HT-29 (cell line): ENCODE measurements around the gene CFAP53. TPM values are rescaled to one million over a fixed set of nuclear protein-coding genes. Genes with fewer than 3 reads are reported as not detected.
"Not testable (repeated sequence)": the region's sequence is repeated elsewhere in the genome, so short reads cannot be mapped to it uniquely, and the experiment has no call there.

Source experiments
- DNase-seq: peaks from one replicate; pipeline ENCODE4 v3.0.0-alpha.2; 2015; ENCODE audit warnings: low spot score
- total RNA-seq: library from RNA; depleted of rRNA; stranded (reverse); fragments of >200 nt; shearing (Covaris generic); gene quantifications from 2 replicates; pipeline ENCODE4 v1.2.3, GENCODE V29; 2014; rRNA removed

CFAP53 gene
- not detected in 2 replicates for total RNA-seq

- DNase-seq = peak; percentile 68
These were observed at the start of gene CFAP53 for GRCh38 chr18:50266248-50266704. TSS of gene CFAP53 (minus strand) at chr18:50266495. CDS start at chr18:50266404, 91 bp downstream.

DNA sequence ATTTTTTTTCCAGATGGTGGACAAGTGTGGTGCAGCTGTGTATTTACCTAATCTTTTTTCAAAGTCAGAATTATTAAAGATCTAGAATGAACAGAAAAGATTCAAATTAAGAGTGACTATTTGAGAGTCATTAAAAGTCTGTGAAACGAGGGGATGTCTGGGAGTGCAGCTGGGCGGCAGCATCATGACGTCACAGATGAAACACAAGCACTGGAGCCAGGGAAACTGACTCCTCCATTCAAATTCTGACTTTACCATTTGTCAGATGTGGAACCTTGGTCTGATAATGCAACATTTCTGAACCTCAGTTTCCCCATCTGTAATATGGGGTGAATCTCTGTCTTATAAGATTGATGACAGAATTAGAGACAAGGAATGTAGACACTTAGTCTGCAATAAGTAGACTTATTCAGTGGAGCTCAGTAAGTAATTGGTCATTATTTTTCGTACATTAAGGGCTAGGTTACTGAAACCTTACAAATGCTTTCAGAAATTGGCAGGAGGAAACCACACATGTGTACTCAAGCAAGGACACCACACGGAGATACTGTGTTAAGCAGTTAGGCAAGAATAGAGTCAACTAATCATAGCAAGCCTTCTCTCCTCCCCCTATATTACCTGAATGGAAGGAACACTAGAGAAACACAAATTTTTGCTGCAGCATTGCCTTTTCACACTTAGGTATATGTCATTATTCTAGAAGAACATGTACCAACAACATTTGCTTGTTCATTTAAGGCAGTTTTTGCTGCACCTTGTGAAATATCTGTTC lies 49.0 kb upstream of the CFAP53 start:
- no peak for DNase-seq

DNA sequence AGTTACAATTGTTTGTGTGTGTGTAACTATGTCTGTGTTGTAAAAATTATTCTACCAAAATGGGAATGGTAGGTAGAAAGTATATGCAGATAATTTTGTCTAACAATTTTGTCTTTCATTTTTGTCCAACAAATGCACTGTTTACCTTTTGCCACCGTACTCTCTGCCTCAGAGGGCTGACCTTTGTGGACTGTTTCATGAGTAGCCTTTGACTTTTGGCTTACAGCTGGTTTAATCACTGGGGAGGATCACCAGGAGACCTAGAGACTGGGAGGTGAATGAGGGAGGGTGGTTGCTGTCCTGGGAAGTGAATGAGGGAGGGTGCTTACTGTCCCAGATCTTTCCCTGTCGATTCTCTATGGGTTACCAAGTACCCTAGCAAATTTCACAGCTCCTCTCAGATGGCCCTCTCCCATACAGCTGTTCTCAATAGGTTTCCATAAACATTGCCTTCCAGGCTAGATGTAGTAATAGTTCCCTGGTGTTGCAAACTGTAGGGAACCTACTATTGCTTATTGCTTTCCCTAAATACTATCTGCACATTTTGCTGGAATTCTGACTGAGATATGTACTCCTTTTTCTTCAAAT lies 47.7 kb upstream of the CFAP53 start:
- no peak for DNase-seq

GRCh38 chr18:50313031-50313607 lies 46.8 kb upstream of the CFAP53 start:
- no peak for DNase-seq

DNA sequence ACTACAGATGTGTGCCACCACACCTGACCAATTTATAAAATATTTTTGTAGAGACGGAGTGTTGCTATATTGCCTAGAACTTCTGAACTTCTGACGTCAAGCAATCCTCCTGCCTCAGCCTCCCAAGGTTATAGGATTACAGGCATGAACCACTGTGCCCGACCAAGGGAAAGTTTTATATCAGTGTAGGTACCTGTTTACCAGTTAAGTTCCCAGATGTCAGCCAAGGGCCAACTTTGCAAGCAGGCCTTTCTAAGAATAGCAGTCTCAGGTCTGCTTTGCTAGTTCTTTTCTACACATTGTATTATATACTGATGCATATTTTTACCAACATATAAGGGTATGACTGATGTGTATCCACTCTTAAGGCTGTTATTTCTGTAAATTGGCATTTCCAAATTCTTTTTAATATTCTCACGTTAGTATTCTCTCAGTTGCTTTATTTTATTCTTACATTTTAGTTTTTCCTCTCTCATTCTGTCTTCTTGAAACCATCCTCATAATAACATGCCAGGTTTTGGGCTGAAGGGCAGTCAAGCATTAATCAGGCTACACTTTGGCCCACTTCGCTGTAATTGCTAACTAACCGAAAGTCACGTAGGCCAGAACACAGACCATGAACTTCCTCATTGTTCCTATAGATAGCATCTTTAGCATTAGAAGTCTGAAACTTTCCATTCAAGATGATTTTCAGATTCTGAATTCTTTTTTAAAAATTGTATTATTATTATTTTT lies 46.2 kb upstream of the CFAP53 start:
- no peak for DNase-seq

- no peak for DNase-seq
These were observed 45.4 kb upstream of the CFAP53 start for GRCh38 chr18:50311650-50312049.

GRCh38 chr18:50310080-50310479 lies 43.8 kb upstream of the CFAP53 start:
- DNase-seq = no peak

- not testable (repeated sequence) for DNase-seq
These were observed 42.6 kb upstream of the CFAP53 start for GRCh38 chr18:50308851-50309250.

DNA sequence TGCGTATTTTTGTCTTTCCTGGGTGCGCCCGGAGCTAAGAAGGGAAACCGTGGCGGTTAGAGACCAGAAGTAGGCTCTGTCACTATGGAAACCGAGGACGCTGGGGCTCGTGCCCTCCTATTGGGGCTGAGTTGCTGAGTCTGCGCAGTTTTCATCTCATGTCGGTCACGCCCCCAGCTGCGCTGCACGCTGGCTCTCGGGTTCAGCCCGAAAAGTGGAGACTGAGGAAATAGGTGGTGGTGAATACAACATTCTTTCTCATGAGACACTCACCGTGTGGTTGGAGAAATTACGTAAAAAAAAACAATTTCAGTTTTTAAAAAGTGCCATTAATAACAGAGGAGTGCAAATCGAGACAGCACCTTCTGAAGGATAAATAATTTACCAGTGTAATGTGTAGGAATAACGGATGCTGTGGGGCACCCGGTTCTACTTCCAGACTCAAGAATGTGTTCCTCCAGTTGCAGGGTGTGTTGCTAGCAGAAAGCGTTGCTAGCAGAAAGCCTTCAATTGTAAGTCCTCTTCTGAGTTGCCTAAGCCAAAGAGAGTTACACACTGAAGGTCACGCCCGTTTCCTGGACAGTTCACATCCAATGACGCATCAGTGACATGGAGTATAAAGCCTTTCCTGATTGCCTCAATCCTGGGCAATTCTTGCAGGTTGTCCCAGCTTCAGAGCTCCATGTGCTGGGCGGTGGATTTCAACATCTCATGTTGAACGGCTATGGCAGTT lies 41.6 kb upstream of the CFAP53 start:
- DNase-seq = peak; percentile 55

GRCh38 chr18:50307400-50307737 lies 41.1 kb upstream of the CFAP53 start:
- DNase-seq = no peak

DNA sequence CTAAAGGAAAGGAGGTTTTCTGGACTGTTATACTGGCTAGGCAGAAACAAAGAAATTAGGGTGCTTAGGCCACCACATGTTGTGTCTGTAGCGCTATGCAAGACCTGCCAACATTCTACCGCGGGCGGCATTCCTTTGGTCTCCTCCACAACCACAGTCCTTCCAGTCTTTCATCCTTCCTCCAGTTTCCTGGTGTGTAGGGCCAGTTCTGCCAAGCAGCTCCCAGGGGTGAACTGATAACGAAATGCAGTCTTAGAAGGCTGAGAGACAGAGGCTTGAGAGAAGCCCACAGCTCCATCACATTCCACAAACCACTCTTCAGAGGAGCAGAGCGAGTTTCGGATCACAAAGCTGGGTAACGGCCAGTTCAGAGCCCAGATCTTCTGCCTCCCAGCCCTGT lies 40.6 kb upstream of the CFAP53 start:
- DNase-seq = peak; percentile 10

GRCh38 chr18:50301074-50301473 lies 34.8 kb upstream of the CFAP53 start:
- DNase-seq = no peak

GRCh38 chr18:50299626-50300388 lies 33.5 kb upstream of the CFAP53 start:
- no peak for DNase-seq

DNA sequence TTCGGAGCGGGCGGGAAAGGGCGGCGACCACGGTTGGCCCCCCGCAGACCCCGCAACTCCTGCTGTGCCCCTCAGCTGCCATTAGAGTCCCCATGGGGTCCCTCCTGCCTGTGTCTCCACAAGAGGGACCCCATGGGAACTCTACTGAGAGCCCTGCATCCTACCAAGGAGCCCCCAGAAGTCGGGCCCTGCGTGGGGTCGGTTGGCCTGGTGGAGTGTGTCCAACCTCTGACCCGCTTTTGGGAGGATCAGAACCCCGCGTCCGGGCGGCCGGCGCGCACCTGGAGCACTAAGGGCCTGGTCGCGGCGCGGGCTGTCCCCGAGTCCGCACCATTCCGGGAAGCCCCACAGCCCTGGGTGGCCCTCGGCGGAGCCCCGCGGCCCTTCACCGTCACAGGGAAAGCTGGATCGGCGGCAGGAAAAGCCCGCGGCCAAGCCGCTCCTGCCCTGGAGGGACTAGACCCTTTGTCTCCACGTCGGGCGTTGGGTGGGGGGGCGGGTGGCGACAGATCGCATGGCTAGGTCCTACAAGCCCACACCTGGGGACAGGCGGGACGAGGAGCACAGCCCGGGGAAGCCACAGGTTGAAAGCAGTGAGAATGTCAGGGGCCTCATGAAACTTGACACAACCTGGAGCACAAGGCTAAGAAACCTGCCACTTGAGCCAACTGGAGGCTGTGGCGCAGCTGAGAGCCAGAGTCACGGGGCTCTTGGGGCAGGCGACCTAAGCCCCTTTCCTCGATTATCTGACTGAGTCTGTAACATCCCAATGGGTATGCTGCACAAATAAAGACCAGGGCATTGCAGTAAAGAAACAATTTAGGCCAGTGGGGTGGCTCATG lies 32.4 kb upstream of the CFAP53 start:
- DNase-seq = no peak

DNA sequence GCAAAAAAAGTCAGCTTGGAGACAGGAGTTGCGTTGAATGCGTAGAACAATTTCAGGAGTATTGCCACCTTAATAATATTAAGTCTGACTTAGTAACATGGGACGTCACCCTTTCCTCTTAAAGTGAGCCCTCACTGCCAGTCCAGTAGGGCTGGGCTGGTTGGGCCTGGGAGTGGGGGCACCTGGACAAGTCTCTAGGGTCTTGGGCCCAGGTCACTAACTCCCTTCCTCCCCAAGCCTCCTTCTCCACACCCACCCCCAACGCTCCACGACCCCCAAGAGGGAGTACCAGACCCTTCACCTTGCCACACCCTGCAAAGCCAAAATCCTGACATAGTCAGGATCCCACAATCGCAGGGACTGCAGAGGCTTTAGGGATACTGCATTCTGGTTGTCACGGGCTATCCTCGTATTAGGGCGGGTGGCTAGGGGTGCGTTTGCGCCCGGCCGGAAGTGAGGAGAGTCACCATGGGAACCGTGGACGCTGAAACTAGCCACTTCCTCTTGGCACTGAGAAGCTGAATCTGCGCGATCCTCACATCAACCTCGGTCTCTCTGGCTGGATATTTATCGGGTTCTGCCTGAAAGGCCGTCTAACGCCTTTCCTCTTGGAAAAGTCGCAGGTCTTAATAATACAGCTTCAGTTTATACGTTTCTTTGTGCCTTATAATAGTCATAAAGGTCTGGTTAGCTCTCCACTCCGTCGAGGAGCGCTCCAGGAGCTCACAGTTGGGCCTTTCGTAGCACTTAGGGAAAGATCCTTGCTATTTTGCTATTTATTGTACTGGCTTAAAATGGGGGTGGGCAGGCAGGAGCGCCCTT lies 31.5 kb upstream of the CFAP53 start:
- DNase-seq = no peak

DNA sequence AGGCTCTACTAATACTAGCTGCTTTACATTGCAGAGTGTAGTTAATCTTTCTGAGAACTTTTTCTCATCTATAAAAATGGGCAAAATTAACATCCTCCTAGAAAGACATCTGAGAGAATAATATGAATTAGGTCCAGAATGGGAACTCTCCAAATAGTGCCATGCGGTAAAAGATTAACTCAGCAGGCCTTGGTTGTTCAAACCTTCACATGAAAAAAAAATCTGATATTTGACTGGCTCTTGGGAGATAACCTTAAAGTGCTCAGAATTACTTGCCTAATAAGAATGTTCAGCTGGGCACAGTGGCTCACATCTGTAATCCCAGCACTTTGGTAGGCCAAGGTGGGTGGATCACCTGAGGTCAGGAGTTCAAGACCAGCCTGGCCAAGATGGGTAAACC lies 26.7 kb upstream of the CFAP53 start:
- no peak for DNase-seq

GRCh38 chr18:50289108-50289443 lies 22.8 kb upstream of the CFAP53 start:
- no peak for DNase-seq

GRCh38 chr18:50288348-50289107 lies 22.2 kb upstream of the CFAP53 start:
- DNase-seq = not testable (repeated sequence)
